Left lung (tissue), 10 donors: Measurements from ENCODE around the gene SECISBP2. TPM values are rescaled to one million over a fixed set of nuclear protein-coding genes. Genes with fewer than 3 reads are reported as not detected.
A peak's percentile ranks its signal among the peaks of the same experiment; 100 is the strongest.

ENCODE experiments used
- ATAC-seq: fragments of 200-7000 bp; cut with Tn5 transposase; one replicate; pipeline ENCODE4 v1.9.1; 2020; ENCODE audit warnings: moderate library complexity
- DNase-seq, 4 donors: peaks; one replicate each; pipeline ENCODE4 v3.0.0-alpha.2; 2013 to 2020
- H3K27ac ChIP-seq, 2 donors: fragments of 200-600 bp; sonication (generic) in 1 of 2; one replicate each; pipeline versions ENCODE4 v1.5.0 to v1.8.0; 2020 to 2021
- H3K27me3 ChIP-seq, 2 donors: fragments of 200-600 bp; sonication (generic) in 1 of 2; one replicate each; pipeline versions ENCODE4 v1.5.0 to v1.8.0; 2020 to 2021
- H3K36me3 ChIP-seq, 2 donors: fragments of 200-600 bp; sonication (generic) in 1 of 2; one replicate each; pipeline versions ENCODE4 v1.5.0 to v1.8.0; 2020 to 2021
- H3K4me1 ChIP-seq, 2 donors: fragments of 200-600 bp; one replicate each; pipeline ENCODE4 v1.8.0; 2021
- H3K4me3 ChIP-seq, 2 donors: fragments of 200-600 bp; sonication (generic) in 1 of 2; one replicate each; pipeline versions ENCODE4 v1.5.0 to v1.8.0; 2020 to 2021; ENCODE audit warnings: mild to moderate bottlenecking in 1 of 2
- H3K9me3 ChIP-seq, 2 donors: fragments of 200-600 bp; sonication (generic) in 1 of 2; one replicate each; pipeline versions ENCODE4 v1.5.0 to v1.8.0; 2020 to 2021
- intact Hi-C, 2 donors: fragments of 100-400 bp; cut with DNase I; formaldehyde crosslinking; loops; one replicate each; pipeline versions ENCODE4 v1.11.2 to v1.14.2; 2022
- polyA plus RNA-seq, 6 donors: library from polyadenylated mRNA; unstranded; fragments of 120-200 nt; gene quantifications; one replicate each; pipeline ENCODE4 v1.2.1, GENCODE V29; 2013; ENCODE audit not compliant: insufficient read length in 6 of 6
- total RNA-seq, 2 donors: library from RNA; stranded (reverse); fragmentation: NEBNext Ultra II Directional; extraction: Animal tissue kit (Norgen Biotek cat#: 25700); gene quantifications; one replicate each; pipeline ENCODE4 v1.2.1, GENCODE V29; 2021
- TF ChIP-seq, protein P1 (sequence below), 2 donors: fragments of 200-600 bp; sonication (generic) in 1 of 2; IDR thresholded peaks; one replicate each; pipeline versions ENCODE4 v1.5.0 to v1.8.0; 2021; ENCODE audit warnings: antibody characterized with exemption in 2 of 2
- donor health status: DM: no; HTN: yes; CAD: no.
- donor health status: DM: no; HTN: no; CAD: no.

The SECISBP2 gene
- total and polyA plus RNA-seq, 8 donors, result 31.4 to 92.8 (median 89.3) TPM

DNA sequence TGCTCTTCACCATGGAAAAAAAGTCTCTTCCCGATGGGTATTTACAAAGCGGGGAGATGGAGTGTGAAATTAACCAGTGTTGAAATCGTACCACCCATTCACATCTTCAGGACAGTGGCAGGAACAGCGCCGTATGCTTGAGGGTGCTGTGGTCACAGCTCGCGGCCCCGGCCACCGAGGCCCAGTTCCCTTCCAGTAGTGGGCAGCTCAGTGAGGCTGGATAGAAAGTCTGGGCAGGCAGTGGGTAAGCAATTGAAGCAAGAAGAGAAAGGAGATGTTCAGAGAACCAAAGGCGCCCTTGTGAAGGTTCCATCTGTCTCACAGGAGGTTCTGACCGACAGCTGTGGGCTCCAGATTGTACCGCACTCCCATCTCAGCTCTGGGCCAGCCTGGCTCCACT lies 59.1 kb downstream of the SECISBP2 start:
- no peak overlapping the region for H3K4me3 ChIP-seq
- intact Hi-C loops, result no loop called here
- TF ChIP-seq, protein P1, sequence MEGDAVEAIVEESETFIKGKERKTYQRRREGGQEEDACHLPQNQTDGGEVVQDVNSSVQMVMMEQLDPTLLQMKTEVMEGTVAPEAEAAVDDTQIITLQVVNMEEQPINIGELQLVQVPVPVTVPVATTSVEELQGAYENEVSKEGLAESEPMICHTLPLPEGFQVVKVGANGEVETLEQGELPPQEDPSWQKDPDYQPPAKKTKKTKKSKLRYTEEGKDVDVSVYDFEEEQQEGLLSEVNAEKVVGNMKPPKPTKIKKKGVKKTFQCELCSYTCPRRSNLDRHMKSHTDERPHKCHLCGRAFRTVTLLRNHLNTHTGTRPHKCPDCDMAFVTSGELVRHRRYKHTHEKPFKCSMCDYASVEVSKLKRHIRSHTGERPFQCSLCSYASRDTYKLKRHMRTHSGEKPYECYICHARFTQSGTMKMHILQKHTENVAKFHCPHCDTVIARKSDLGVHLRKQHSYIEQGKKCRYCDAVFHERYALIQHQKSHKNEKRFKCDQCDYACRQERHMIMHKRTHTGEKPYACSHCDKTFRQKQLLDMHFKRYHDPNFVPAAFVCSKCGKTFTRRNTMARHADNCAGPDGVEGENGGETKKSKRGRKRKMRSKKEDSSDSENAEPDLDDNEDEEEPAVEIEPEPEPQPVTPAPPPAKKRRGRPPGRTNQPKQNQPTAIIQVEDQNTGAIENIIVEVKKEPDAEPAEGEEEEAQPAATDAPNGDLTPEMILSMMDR (IDR thresholded peaks at IDR 0.05), result no peak
- no peak overlapping the region for H3K27ac ChIP-seq
- DNase-seq (no peak), ATAC-seq (no peak)
- peaks cover 0 to 46% of the 10 kb centered on the region in 2 donors for H3K36me3 ChIP-seq
- H3K27me3 ChIP-seq, result no peaks in the 10 kb centered on the region
- H3K4me1 ChIP-seq, result peaks cover 0 to 37% of the 10 kb centered on the region in 2 donors
- H3K9me3 ChIP-seq, result no peaks in the 10 kb centered on the region

DNA sequence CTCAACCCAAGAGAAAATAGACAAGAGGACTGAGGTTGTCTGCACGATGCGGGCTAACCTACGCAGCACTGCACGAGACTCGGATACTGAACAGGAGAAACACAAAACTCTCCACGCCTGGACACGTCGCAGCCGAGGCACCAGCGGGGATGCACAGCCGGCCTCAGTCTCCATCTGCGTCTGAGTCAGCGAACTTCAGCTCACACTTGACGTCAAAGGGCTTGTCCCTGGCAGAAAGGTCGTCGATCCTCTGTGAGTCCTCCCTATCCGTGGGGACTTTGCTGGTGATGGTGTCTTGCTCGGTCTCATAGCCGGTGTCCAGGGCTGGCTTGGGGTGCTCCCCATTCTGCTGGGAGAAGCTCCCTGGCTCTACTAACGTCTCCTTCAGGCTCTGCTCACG lies 60.2 kb downstream of the SECISBP2 start:
- Histone ChIP-seq H3K4me1 (peaks cover 0 to 44% of the 10 kb centered on the region in 2 donors), H3K4me3 (no peak overlapping the region), H3K27ac (peak overlapping the region in 1 of 2 donors; percentile 73), H3K9me3 (no peaks in the 10 kb centered on the region), H3K36me3 (peaks cover 0 to 57% of the 10 kb centered on the region in 2 donors), H3K27me3 (no peaks in the 10 kb centered on the region)
- DNase-seq, result no peak
- intact Hi-C loops, result no loop called here
- TF ChIP-seq, protein P1 (IDR thresholded peaks at IDR 0.05), result no peak
- ATAC-seq, result no peak

DNA sequence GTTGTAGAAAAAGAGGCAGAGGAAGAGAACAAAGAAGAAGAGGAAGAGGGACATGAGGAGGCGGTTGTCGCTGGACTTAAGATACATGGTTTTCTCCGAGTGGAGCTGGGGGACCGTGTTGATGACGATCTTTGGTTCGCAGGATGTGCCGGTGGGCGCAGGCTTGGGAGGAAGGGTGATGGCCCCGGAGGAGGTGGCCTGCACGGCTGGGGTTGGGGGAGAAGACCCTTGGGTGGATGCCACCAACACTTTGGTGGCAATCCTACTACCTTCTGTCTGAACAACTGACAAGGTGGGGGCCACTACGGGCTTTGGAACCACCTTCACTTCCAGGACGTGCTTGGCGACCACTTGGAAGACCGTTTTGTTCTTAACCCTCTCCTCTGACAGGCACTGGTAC lies 60.7 kb downstream of the SECISBP2 start:
- Histone ChIP-seq H3K27me3 (no peaks in the 10 kb centered on the region), H3K27ac (peak overlapping the region in 1 of 2 donors; percentile 73), H3K36me3 (peaks cover 0 to 62% of the 10 kb centered on the region in 2 donors), H3K9me3 (no peaks in the 10 kb centered on the region), H3K4me3 (no peak overlapping the region), H3K4me1 (peaks cover 0 to 44% of the 10 kb centered on the region in 2 donors)
- intact Hi-C loops, result no loop called here
- DNase-seq, result no peak
- TF ChIP-seq, protein P1 (IDR thresholded peaks at IDR 0.05), result no peak
- no peak for ATAC-seq

DNA sequence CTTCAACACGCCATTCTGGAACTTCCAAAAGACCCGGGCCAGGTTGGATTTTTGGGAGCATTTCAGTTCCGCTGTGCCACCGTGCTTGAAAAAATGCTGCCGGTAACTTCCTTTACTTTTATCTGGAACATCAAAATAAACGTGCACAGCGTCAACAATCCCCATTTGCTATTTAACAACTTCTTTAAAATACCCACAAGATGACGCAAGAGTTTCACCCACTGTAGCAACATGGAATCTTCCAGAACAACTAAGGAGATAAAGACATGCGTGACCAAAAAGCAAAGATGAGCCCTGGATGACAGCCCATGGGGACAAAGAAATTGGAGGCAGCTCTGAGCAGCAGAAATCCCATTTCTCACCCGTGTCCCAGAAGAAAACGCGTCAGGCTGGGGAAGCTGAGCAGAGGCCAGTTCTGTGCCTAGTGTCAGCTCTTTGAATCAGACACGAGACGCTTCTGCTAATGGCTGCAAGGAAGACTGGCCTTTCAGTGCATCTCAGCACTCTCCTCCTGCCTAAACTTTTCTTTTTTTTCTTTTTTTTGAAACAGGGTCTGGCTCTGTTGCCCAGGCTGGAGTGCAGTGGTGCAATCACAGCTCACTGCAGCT lies 61.3 kb downstream of the SECISBP2 start:
- Histone ChIP-seq H3K4me1 (peaks cover 0 to 44% of the 10 kb centered on the region in 2 donors), H3K27ac (peak overlapping the region in 1 of 2 donors; percentile 73), H3K9me3 (no peaks in the 10 kb centered on the region), H3K27me3 (no peaks in the 10 kb centered on the region), H3K4me3 (no peak overlapping the region), H3K36me3 (peaks cover 0 to 68% of the 10 kb centered on the region in 2 donors)
- no peak for DNase-seq
- TF ChIP-seq, protein P1 (IDR thresholded peaks at IDR 0.05), result no peak
- ATAC-seq, result no peak
- intact Hi-C loops, result no loop called here

DNA sequence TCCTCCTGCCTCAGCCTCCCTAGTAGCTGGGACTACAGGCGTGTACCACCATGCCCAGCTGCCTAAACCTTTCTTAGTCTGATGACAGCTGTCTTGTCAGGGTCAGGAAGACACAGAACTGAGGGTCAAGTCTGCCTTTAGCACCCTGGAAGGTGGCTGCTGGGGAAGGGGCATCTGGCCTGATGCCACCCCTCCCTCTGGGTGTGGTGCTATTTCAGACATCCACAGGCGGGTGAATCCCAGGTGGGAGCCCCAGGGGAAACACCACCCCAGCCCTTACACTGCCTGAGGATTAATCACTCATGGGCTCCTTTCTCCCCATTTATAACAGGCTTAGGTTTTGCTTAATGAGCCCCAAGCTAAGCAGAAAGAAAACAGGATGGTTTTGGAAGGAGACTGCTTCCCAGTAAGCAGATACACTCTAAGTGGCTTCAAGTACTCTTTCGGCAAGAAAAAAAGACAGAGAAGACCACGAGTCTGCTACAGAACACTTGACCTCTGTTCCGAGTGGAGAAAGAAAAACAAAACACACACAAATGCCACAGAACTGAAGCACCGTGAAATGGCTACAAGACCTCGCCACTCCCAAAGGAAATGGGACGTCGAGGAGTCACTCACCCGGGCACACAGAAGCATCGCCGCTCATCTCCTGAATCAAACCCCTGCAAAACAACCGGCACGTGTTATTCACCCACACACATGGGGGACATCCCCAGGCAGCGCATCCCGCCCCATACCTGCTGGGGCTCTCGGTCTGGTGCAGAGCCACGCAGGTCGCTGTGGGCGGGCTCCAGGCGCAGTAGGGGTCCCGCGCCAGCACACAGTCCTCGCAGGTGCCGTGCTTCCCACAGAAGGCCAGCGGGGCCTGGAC lies 62.4 kb downstream of the SECISBP2 start:
- H3K9me3 ChIP-seq, result no peaks in the 10 kb centered on the region
- peaks cover 0 to 37% of the 10 kb centered on the region in 2 donors for H3K4me1 ChIP-seq
- no peak overlapping the region for H3K4me3 ChIP-seq
- peaks cover 0 to 78% of the 10 kb centered on the region in 2 donors for H3K36me3 ChIP-seq
- TF ChIP-seq, protein P1 (IDR thresholded peaks at IDR 0.05), result no peak
- no peaks in the 10 kb centered on the region for H3K27me3 ChIP-seq
- intact Hi-C loops, result no loop called here
- DNase-seq (no peak), ATAC-seq (peak; percentile 46)
- peak overlapping the region in 1 of 2 donors; percentile 73 for H3K27ac ChIP-seq
